ENCODE results near the gene LALBA.
"Not testable (repeated sequence)": the region's sequence is repeated elsewhere in the genome, so short reads cannot be mapped to it uniquely, and the experiment has no call there.

The LALBA gene

GRCh38 chr12:48527891-48528670, 41.8 kb downstream of the LALBA start:
- DNase-seq (ENCODE audit: low spot score): no peak

- no peak for DNase-seq (ENCODE audit: low spot score)
Observed at GRCh38 chr12:48525332-48525731, 44.5 kb downstream of the LALBA start, which contains the start of gene OR8S1. TSS of gene OR8S1 (plus strand) at chr12:48525632. CDS start at chr12:48525632, 0 bp downstream.

GRCh38 chr12:48520381-48520780, 49.5 kb downstream of the LALBA start:
- DNase-seq (ENCODE audit: low spot score): not testable (repeated sequence)
